Lower lobe of right lung (tissue), 2 donors: ENCODE measurements around the gene RALGDS. TPM values are rescaled to one million over a fixed set of nuclear protein-coding genes. Genes with fewer than 3 reads are reported as not detected.
A peak's percentile ranks its signal among the peaks of the same experiment; 100 is the strongest.

Experiments used
- ATAC-seq, 2 donors: fragments of 200-7000 bp; cut with Tn5 transposase; one replicate each; pipeline ENCODE4 v1.9.1; 2020 to 2022; ENCODE audit warnings: mild to moderate bottlenecking in 2 of 2, moderate library complexity in 2 of 2
- DNase-seq: peaks from one replicate; pipeline ENCODE4 v3.0.0-alpha.2; 2020
- H3K27ac ChIP-seq: fragments of 200-600 bp; one replicate; pipeline ENCODE4 v1.8.0; 2022
- H3K27me3 ChIP-seq: fragments of 200-600 bp; one replicate; pipeline ENCODE4 v1.8.0; 2022; ENCODE audit warnings: low read depth
- H3K36me3 ChIP-seq: fragments of 200-600 bp; one replicate; pipeline ENCODE4 v1.8.0; 2022; ENCODE audit warnings: mild to moderate bottlenecking
- H3K4me1 ChIP-seq: fragments of 200-600 bp; one replicate; pipeline ENCODE4 v1.8.0; 2022
- H3K4me3 ChIP-seq: fragments of 200-600 bp; one replicate; pipeline ENCODE4 v1.8.0; 2022; ENCODE audit warnings: mild to moderate bottlenecking
- H3K9me3 ChIP-seq: fragments of 200-600 bp; one replicate; pipeline ENCODE4 v1.8.0; 2022
- intact Hi-C: fragments of 100-400 bp; cut with DNase I; formaldehyde crosslinking; loops from one replicate; pipeline ENCODE4 v1.11.0; 2022
- total RNA-seq: library from RNA; stranded (reverse); fragmentation: NEBNext Ultra II Directional; extraction: Animal tissue kit (Norgen Biotek cat#: 25700); gene quantifications from one replicate; pipeline ENCODE4 v1.2.1, GENCODE V29; 2021
- TF ChIP-seq, protein P1 (sequence below): fragments of 200-600 bp; IDR thresholded peaks from one replicate; pipeline ENCODE4 v1.8.0; 2022; ENCODE audit warnings: antibody characterized with exemption, mild to moderate bottlenecking
- donor health status: DM: no; HTN: yes; CAD: no; lungs with severe emphysema.

The RALGDS gene
- total RNA-seq, 1 donor from 2014 or later, result 71.1 TPM

- no peaks in the 10 kb centered on the region for H3K36me3 ChIP-seq
- peak overlapping the region; percentile 65 for H3K27ac ChIP-seq
- H3K27me3 ChIP-seq, result no peaks in the 10 kb centered on the region
- H3K4me1 ChIP-seq, result peaks cover 80% of the 10 kb centered on the region
- intact Hi-C loops, result no loop called here
- H3K4me3 ChIP-seq, result peak overlapping the region; percentile 27
- no peak for ATAC-seq
- H3K9me3 ChIP-seq, result no peaks in the 10 kb centered on the region
- no peak for DNase-seq
- TF ChIP-seq, protein P1, sequence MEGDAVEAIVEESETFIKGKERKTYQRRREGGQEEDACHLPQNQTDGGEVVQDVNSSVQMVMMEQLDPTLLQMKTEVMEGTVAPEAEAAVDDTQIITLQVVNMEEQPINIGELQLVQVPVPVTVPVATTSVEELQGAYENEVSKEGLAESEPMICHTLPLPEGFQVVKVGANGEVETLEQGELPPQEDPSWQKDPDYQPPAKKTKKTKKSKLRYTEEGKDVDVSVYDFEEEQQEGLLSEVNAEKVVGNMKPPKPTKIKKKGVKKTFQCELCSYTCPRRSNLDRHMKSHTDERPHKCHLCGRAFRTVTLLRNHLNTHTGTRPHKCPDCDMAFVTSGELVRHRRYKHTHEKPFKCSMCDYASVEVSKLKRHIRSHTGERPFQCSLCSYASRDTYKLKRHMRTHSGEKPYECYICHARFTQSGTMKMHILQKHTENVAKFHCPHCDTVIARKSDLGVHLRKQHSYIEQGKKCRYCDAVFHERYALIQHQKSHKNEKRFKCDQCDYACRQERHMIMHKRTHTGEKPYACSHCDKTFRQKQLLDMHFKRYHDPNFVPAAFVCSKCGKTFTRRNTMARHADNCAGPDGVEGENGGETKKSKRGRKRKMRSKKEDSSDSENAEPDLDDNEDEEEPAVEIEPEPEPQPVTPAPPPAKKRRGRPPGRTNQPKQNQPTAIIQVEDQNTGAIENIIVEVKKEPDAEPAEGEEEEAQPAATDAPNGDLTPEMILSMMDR, result no peak
Measured at GRCh38 chr9:133130685-133131244, 9.7 kb upstream of the RALGDS start.

GRCh38 chr9:133129001-133129795 is 8.2 kb upstream of the RALGDS start:
- ATAC-seq, result peak; percentile 3 to 15
- peak; percentile 68 for DNase-seq
- TF ChIP-seq, protein P1, result no peak
- peak overlapping the region; percentile 77 for H3K27ac ChIP-seq
- no peaks in the 10 kb centered on the region for H3K9me3 ChIP-seq
- intact Hi-C loops, result no loop called here
- peaks cover 72% of the 10 kb centered on the region for H3K4me1 ChIP-seq
- H3K27me3 ChIP-seq, result no peaks in the 10 kb centered on the region
- no peaks in the 10 kb centered on the region for H3K36me3 ChIP-seq
- no peak overlapping the region for H3K4me3 ChIP-seq

DNA sequence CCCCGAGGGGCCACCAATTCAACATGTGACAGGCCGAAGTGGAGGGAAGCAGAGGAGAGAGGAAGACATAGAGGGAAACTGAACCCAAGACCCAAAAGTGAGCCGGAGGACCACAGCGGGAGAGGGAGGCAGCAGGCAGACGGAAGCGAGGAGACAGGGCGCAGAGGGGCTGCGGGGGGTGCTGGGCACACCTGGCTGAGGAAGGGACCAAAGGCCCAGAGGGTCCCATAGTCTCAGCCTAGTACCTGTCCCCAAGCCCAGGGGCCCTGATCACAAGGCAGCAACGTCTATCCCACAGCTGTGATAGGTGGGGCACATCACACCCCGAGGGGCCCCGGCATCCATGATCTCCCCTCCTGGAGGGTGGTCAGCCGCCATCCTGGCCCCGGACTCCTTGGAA is 7.1 kb upstream of the RALGDS start:
- peaks cover 65% of the 10 kb centered on the region for H3K4me1 ChIP-seq
- no peaks in the 10 kb centered on the region for H3K36me3 ChIP-seq
- H3K4me3 ChIP-seq, result no peak overlapping the region
- intact Hi-C loops, result no loop called here
- DNase-seq (no peak), ATAC-seq (no peak)
- peak overlapping the region; percentile 77 for H3K27ac ChIP-seq
- TF ChIP-seq, protein P1, result no peak
- no peaks in the 10 kb centered on the region for H3K9me3 ChIP-seq
- H3K27me3 ChIP-seq, result no peaks in the 10 kb centered on the region

DNA sequence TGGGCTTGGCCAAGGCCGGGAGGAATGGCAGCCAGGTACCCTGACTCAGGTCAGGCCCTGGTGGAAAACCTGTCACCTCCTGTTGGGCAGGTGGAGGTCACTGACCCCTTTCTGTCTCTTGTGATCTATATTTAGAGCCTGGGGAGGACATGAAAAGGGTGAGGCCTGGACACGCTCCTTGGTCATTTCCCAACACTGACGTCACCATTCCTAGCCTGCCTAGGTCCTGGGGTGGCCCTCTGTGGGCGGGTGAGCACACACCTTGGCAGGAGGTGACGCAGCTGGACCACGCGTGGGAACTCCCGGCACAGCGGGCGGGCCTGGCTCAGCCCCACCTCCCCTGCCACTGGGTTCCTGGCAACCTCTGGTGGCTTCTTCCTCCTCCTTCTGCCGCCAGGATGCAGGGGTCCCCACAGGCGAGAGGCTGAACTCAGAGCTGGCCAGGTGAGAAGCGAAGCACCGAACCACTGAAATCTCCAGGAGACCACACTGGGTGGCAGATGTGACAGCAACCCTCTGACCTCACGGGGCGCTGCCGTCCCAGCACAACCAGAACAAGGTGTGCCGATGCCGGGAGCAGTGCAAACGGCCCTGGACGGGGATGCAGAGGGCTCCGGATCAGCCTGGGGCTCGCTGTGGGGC is 6.4 kb upstream of the RALGDS start:
- TF ChIP-seq, protein P1, result no peak
- intact Hi-C loops, result no loop called here
- H3K9me3 ChIP-seq, result no peaks in the 10 kb centered on the region
- DNase-seq (peak; percentile 86), ATAC-seq (peak; percentile 83 to 86)
- no peak overlapping the region for H3K4me3 ChIP-seq
- H3K4me1 ChIP-seq, result peaks cover 65% of the 10 kb centered on the region
- no peaks in the 10 kb centered on the region for H3K36me3 ChIP-seq
- H3K27ac ChIP-seq, result peak overlapping the region; percentile 77
- no peaks in the 10 kb centered on the region for H3K27me3 ChIP-seq

DNA sequence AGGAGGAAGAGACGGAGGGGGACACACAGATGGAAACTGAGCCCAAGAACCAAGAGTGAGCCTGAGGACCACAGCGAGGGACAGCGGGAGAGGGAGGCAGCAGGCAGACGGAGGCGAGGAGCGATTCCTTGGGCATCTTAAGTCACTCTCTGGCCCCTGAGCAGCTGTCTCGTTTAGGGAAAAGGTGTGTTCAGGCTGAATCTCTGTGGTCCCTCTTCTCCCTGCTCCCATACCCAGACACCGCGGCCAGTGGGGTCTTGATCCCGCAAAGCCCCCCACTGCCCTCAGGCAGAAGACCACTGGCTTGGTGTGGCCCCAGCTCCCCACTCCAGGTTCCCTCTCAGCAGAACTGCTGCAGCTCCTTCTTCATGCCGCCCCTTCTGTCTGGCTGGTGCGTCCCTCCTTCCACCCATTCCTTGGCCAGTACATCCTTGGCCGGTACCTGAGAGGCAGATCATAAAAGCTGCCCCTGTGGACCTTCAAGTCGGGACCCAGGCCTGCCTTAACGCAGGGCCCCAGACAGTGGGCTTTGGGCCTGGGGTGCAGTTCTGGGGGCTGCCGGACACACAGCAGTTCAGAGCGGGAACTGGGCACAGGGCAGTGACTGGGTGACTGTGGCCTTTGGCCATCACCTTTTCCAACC is 5.8 kb upstream of the RALGDS start:
- no peak for ATAC-seq
- H3K4me3 ChIP-seq, result peak overlapping the region; percentile 35

More for the DNA sequence above, 5.8 kb upstream of the RALGDS start:
- H3K27me3 ChIP-seq, result no peaks in the 10 kb centered on the region
- no peak for DNase-seq
- peak overlapping the region; percentile 77 for H3K27ac ChIP-seq
- H3K36me3 ChIP-seq, result no peaks in the 10 kb centered on the region
- no peaks in the 10 kb centered on the region for H3K9me3 ChIP-seq
- peaks cover 65% of the 10 kb centered on the region for H3K4me1 ChIP-seq
- intact Hi-C loops, result no loop called here
- TF ChIP-seq, protein P1, result no peak
